GM18505 (cell line): ENCODE measurements around the gene PCSK4.

Experiments used
- ATAC-seq: cut with Tn5 transposase; IDR thresholded peaks from one replicate; pipeline ENCODE4 v1.9.1; 2021; ENCODE audit not compliant: unreplicated experiment
- POLR2A ChIP-seq: IDR thresholded peaks from 4 replicates; pipeline ENCODE4 v1.6.1; 2011; ENCODE audit warnings: borderline replicate concordance; ENCODE audit not compliant: insufficient read depth, insufficient read length; ENCODE audit errors: extremely low read depth

PCSK4 gene

GRCh38 chr19:1471515-1472160 lies 18.5 kb downstream of the PCSK4 start:
- no peak for ATAC-seq

DNA sequence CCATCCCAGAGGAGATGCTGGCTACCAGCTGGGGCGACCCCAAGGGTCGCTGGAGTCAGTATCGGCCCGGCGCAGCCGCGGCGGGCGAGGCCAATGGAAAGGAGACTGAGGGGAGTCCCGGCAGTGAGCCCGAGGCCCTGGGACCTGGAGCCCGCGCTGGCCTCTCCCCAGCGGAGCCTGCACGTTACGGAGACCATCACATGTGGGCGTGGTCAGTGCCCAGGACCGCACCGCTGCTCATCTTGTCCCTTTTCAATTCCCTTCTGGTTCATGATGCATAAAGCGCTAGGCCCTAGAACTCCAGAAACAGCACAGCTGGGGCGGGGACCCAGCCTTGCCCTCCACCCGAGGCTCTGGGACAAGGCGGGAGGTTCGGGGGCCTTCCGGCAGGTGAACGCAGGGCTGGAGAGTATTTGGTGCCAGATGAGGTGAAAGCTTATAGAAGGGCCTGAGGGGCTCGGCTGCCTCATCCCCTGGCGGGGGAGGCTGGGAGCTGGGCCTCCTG lies 19.1 kb downstream of the PCSK4 start:
- no peak for TF ChIP-seq POLR2A
- no peak for ATAC-seq

More at GRCh38 chr19:1471515-1472160, 18.5 kb downstream of the PCSK4 start:
- no peak for TF ChIP-seq POLR2A

DNA sequence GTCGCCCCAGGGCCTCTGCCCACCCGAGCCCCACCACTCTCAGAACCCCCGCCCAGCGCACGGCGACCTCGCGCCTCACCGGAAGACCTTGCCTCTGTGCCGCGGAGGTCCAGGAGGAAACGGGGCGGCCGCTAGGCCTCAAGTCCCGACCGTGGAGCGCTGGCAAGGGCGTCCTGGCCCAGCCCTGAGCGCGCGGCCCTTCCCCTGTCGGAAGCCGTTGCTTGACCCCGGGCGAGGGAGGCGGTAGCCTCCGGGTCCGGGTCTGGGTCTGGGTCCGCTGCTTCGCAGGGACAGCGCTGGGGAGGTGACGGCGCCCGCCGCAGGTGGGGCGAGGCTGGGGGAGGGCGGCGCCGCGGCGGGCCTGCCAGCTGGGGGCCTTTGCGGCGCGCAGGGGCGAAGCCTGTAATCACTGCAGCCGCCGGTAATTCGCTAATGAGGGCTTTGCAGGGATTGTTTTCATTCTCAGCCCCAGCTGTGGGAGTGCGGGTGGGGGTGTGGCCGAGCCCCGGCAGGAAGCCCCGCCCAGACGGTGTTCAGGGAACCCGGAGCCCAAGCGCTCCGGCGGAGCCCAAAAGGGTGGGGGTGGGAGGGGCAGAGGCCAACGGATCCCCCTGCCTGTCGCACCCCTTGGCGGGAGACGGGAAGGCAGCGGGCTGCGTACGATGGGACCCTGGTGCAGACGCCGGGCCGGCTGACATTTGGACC lies 19.7 kb downstream of the PCSK4 start:
- no peak for ATAC-seq
- TF ChIP-seq POLR2A = no peak

GRCh38 chr19:1470055-1470304 lies 20.2 kb downstream of the PCSK4 start:
- TF ChIP-seq POLR2A = no peak
- ATAC-seq = no peak

GRCh38 chr19:1469255-1470054 lies 20.7 kb downstream of the PCSK4 start:
- no peak for TF ChIP-seq POLR2A
- ATAC-seq = no peak

- ATAC-seq = no peak
- no peak for TF ChIP-seq POLR2A
These were observed 21.3 kb downstream of the PCSK4 start for GRCh38 chr19:1468821-1469254.

DNA sequence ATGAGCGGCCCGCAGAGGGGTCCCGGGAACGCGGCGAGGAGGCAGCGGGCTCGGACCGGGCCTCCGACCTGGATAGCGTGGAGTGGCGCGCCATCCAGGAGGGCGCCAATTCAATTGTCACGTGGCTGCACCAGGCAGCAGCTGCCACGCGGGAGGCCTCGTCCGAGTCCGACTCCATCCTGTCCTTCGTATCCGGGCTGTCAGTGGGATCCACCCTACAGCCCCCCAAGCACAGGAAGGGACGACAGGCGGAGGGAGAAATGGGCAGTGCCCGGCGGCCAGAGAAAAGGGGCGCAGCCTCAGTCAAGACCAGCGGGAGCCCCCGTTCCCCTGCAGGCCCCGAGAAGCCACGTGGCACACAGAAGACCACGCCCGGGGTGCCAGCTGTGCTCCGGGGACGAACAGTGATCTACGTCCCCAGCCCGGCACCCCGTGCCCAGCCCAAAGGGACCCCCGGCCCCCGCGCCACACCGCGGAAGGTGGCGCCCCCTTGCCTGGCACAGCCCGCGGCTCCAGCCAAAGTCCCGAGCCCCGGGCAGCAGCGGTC lies 21.8 kb downstream of the PCSK4 start:
- no peak for ATAC-seq
- no peak for TF ChIP-seq POLR2A

- TF ChIP-seq POLR2A = no peak
- ATAC-seq = no peak
These were observed 22.5 kb downstream of the PCSK4 start for GRCh38 chr19:1467490-1468273.

DNA sequence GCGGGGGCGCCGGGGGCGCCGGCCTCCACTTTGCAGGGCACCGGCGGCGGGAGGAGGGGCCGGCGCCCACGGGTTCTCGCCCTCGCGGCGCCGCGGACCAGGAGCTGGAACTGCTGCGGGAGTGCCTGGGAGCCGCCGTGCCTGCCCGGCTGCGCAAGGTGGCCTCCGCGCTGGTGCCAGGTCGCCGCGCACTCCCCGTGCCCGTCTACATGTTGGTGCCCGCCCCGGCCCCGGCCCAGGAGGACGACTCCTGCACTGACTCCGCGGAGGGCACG lies 23.0 kb downstream of the PCSK4 start:
- no peak for ATAC-seq

DNA sequence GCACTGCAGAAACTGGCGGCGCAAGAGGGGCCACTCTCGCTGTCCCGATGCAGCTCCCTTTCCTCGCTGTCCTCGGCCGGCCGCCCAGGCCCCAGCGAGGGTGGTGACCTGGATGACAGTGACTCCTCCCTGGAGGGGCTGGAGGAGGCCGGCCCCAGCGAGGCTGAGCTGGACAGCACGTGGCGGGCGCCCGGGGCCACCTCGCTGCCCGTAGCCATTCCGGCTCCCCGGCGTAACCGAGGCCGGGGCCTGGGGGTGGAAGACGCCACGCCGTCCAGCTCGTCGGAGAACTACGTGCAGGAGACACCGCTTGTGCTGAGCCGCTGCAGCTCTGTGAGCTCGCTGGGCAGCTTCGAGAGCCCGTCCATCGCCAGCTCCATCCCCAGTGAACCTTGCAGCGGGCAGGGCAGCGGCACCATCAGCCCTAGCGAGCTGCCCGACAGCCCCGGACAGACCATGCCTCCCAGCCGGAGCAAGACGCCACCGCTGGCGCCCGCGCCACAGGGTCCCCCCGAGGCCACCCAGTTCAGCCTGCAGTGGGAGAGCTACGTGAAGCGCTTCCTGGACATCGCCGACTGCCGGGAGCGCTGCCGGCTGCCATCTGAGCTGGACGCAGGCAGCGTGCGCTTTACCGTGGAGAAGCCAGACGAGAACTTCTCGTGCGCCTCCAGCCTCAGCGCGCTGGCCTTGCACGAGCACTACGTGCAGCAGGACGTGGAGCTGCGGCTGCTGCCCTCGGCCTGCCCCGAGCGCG lies 23.5 kb downstream of the PCSK4 start:
- no peak for ATAC-seq

More for the DNA sequence above, 23.0 kb downstream of the PCSK4 start:
- no peak for TF ChIP-seq POLR2A

DNA sequence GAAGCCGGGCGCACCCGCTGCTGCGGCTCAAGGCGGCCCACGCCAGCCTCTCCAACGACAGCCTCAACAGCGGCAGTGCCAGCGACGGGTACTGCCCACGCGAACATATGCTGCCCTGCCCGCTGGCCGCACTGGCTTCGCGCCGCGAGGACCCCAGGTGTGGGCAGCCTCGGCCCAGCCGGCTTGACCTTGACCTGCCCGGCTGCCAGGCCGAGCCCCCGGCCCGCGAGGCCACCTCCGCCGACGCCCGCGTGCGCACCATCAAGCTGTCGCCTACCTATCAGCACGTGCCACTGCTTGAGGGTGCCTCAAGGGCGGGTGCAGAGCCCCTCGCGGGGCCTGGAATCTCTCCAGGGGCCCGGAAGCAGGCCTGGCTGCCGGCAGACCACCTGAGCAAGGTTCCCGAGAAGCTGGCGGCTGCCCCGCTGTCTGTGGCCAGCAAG lies 24.1 kb downstream of the PCSK4 start:
- no peak for ATAC-seq
- TF ChIP-seq POLR2A = no peak

More for the DNA sequence above, 23.5 kb downstream of the PCSK4 start:
- no peak for TF ChIP-seq POLR2A
